ENCODE measurements around the gene SNED1. TPM values are rescaled to one million over a fixed set of nuclear protein-coding genes. Genes with fewer than 3 reads are reported as not detected.

Gene SNED1
- total RNA-seq, 2 donors from 2014 or later, result 0.66 to 4.5 TPM

DNA sequence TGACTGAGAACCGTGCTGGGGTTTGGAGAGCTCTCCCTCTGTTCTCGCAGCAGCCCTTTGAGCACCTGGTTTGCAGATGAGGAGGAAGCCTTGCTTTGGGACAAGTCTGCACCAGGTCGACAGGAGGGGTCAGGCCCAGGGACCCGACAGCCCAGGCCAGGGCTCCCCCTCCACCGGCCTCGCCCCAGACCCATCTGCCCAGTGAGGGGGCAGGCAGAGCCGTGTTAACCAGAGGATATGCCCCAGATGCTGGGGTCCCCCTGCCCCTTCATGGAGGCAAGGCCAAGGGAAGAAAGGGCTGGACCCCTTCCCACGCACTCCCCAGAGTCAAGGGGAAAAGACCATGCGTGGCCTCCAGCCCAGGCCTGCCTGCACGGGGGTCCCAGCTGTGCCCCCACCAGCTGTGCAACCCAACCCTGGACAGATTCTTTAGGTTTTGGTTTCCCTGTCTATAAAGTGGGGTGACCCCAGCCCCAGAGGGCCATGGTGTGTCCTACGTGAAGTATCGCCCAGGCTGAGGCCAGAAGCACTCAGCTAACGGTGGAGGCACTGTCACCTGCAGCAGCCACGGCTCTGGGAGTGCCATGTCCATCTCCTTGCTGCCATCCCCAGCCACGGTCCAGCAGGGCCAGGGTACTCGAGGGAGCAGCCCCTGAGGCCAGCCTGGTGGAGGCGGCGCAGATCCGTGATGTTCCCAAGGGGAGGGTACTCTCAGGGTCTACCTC, 4.8 kb upstream of the SNED1 start:
- Mint-ChIP-seq H3K27me3 (ENCODE audit: insufficient read depth) (peaks cover 6% of the 10 kb centered on the region), H3K36me3 (ENCODE audit: low read depth) (no peaks in the 10 kb centered on the region), H3K4me3 (no peak overlapping the region), H3K27ac (no peak overlapping the region), H3K9me3 (no peaks in the 10 kb centered on the region), H3K4me1 (peaks cover 1% of the 10 kb centered on the region)
- Histone ChIP-seq H3K9me3 (ENCODE audit: control insufficient read depth, low read length) (no peaks in the 10 kb centered on the region), H3K36me3 (ENCODE audit: control insufficient read depth, insufficient read depth, low read length) (no peaks in the 10 kb centered on the region), H3K27ac (ENCODE audit: low read depth, low read length) (no peak overlapping the region), H3K27me3 (ENCODE audit: control insufficient read depth, insufficient read depth, low read length, poor library complexity, severe bottlenecking) (peaks cover 14% of the 10 kb centered on the region), H3K9ac (ENCODE audit: extremely low read depth, low read length, poor library complexity, severe bottlenecking) (no peak overlapping the region), H3K4me1 (ENCODE audit: control insufficient read depth, insufficient read depth, low read length) (no peaks in the 10 kb centered on the region), H3K4me3 (ENCODE audit: low read length) (no peak overlapping the region)
- peak; percentile 25 for DNase-seq
- WGBS, 2 experiments (ENCODE audit: insufficient coverage in 1 of 2, insufficient read length in 1 of 2), result 90 to 96% methylated on average over 9 to 19 of the region's 19 CpGs
- TF ChIP-seq, protein P1, sequence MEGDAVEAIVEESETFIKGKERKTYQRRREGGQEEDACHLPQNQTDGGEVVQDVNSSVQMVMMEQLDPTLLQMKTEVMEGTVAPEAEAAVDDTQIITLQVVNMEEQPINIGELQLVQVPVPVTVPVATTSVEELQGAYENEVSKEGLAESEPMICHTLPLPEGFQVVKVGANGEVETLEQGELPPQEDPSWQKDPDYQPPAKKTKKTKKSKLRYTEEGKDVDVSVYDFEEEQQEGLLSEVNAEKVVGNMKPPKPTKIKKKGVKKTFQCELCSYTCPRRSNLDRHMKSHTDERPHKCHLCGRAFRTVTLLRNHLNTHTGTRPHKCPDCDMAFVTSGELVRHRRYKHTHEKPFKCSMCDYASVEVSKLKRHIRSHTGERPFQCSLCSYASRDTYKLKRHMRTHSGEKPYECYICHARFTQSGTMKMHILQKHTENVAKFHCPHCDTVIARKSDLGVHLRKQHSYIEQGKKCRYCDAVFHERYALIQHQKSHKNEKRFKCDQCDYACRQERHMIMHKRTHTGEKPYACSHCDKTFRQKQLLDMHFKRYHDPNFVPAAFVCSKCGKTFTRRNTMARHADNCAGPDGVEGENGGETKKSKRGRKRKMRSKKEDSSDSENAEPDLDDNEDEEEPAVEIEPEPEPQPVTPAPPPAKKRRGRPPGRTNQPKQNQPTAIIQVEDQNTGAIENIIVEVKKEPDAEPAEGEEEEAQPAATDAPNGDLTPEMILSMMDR (conservative IDR thresholded peaks at IDR 0.05), result no peak

DNA sequence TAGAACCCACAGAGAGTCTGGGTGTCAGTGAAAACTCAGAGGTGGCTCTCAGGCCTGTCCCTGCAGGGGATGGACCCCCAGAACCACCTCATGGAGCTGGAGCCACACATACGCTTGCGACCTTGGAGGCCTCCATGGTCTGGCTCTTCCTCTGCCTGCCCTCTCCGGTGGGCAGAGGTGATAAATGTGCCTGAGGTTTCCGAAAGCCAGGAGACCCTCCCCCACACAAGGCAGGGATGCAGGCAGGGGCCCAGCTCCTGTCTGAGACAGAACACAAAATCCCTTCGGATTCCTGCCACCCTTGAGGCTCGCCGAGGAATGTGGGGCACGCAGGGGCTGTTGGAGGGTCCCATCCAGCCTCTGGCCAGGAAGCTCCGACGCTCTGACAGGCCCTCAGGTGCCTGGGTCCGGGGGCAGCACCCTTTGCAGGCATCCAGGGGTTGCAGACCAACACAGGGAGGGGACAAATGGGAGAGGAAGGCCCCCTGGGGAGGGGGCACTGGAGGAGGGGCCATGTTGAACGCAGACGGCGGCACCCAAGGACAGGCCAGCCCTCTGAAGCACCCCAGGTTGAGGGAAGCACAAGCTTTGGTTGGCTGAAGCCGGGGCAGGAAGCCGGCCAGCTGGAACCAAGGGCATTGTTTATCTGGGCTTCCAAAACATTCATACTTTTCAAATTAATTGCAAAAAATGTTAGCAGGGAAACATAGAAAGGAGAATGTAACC, 4.1 kb upstream of the SNED1 start:
- peaks cover 1% of the 10 kb centered on the region for H3K4me1 Mint-ChIP-seq
- Histone ChIP-seq H3K27me3 (ENCODE audit: control insufficient read depth, insufficient read depth, low read length, poor library complexity, severe bottlenecking) (peaks cover 21% of the 10 kb centered on the region), H3K27ac (ENCODE audit: low read depth, low read length) (no peak overlapping the region), H3K9ac (ENCODE audit: extremely low read depth, low read length, poor library complexity, severe bottlenecking) (no peak overlapping the region), H3K4me3 (ENCODE audit: low read length) (no peak overlapping the region), H3K9me3 (ENCODE audit: control insufficient read depth, low read length) (no peaks in the 10 kb centered on the region), H3K4me1 (ENCODE audit: control insufficient read depth, insufficient read depth, low read length) (no peaks in the 10 kb centered on the region), H3K36me3 (ENCODE audit: control insufficient read depth, insufficient read depth, low read length) (no peaks in the 10 kb centered on the region)
- 73 to 81% methylated on average over 10 to 16 of the region's 16 CpGs for WGBS, 2 experiments (ENCODE audit: insufficient coverage in 1 of 2, insufficient read length in 1 of 2)
- no peak overlapping the region for H3K4me3 Mint-ChIP-seq
- H3K9me3 Mint-ChIP-seq, result no peaks in the 10 kb centered on the region
- no peaks in the 10 kb centered on the region for H3K36me3 Mint-ChIP-seq (ENCODE audit: low read depth)
- peak; percentile 42 for DNase-seq
- TF ChIP-seq, protein P1 (conservative IDR thresholded peaks at IDR 0.05), result no peak
- no peak overlapping the region for H3K27ac Mint-ChIP-seq
- H3K27me3 Mint-ChIP-seq (ENCODE audit: insufficient read depth), result peaks cover 6% of the 10 kb centered on the region

DNA sequence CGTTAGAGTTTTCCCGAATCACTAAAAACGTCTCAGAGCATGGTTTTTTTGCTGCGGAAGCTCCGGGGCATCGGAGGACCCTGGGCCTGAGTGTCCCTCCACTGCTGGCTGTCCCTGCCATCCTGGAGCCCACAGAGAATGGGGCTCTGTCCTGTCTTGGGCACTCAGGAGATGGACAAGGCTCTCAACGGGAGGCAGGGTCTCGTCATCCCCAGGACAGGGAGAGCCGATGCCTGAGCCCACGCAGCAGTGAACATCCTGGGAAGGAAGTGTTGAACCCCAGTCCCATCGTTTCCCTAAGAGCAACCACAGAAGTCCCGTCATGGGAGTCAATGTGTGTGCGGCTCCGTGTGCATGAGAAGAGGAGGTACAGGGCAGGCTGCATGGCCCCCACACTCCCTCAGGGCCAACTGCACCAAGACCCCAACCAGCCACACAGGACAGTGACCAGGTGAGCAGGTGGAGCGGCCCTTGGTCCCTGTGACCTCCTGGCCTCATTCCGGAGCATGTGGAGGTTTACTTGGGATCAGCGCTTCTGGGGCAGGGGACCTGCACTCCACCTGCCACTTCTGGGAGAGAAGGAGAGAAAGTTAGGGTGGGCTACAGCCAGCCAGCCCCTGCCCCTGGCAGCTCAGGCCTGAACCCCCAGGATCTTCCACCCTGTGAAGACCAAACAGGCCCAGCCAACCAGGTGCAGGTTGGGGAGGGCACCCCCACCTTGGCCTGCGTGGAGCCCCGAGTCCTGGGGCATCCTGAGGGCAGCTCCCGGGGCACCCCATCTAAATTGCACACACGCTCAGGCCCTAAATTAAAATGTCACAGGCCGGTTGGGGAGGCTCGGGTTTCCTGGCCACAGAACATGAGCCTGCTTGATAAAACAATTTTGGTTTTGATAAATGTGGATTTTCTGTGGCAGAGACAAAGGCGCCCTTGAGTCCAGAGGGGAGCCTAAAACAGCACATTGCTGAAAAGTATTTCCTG, 3.1 kb upstream of the SNED1 start:
- Histone ChIP-seq H3K36me3 (ENCODE audit: control insufficient read depth, insufficient read depth, low read length) (no peaks in the 10 kb centered on the region), H3K4me3 (ENCODE audit: low read length) (no peak overlapping the region), H3K9ac (ENCODE audit: extremely low read depth, low read length, poor library complexity, severe bottlenecking) (no peak overlapping the region), H3K27ac (ENCODE audit: low read depth, low read length) (no peak overlapping the region), H3K4me1 (ENCODE audit: control insufficient read depth, insufficient read depth, low read length) (no peaks in the 10 kb centered on the region), H3K27me3 (ENCODE audit: control insufficient read depth, insufficient read depth, low read length, poor library complexity, severe bottlenecking) (peaks cover 31% of the 10 kb centered on the region), H3K9me3 (ENCODE audit: control insufficient read depth, low read length) (no peaks in the 10 kb centered on the region)
- 94% methylated on average over 18 to 24 of the region's 24 CpGs for WGBS, 2 experiments (ENCODE audit: insufficient coverage in 1 of 2, insufficient read length in 1 of 2)
- Mint-ChIP-seq H3K36me3 (ENCODE audit: low read depth) (no peaks in the 10 kb centered on the region), H3K27ac (no peak overlapping the region), H3K9me3 (no peaks in the 10 kb centered on the region), H3K27me3 (ENCODE audit: insufficient read depth) (peaks cover 16% of the 10 kb centered on the region), H3K4me1 (peaks cover 1% of the 10 kb centered on the region), H3K4me3 (no peak overlapping the region)
- DNase-seq, result peak; percentile 35
- TF ChIP-seq, protein P1 (conservative IDR thresholded peaks at IDR 0.05), result no peak
